Measurements from ENCODE around the gene GLI3.

GLI3 gene

GRCh38 chr7:42025635-42026375 lies 211.2 kb downstream of the GLI3 start:
- DNase-seq = no peak
- intact Hi-C loops (cut with DNase I) = no loop called here

- intact Hi-C loops (cut with DNase I) = no loop called here
- no peak for DNase-seq
Observed at GRCh38 chr7:42024537-42024936, 212.5 kb downstream of the GLI3 start.

GRCh38 chr7:42023262-42023661 lies 213.7 kb downstream of the GLI3 start:
- intact Hi-C loops (cut with DNase I) = no loop called here
- no peak for DNase-seq

- intact Hi-C loops (cut with DNase I) = no loop called here
Observed at GRCh38 chr7:42022791-42023190, 214.2 kb downstream of the GLI3 start.

DNA sequence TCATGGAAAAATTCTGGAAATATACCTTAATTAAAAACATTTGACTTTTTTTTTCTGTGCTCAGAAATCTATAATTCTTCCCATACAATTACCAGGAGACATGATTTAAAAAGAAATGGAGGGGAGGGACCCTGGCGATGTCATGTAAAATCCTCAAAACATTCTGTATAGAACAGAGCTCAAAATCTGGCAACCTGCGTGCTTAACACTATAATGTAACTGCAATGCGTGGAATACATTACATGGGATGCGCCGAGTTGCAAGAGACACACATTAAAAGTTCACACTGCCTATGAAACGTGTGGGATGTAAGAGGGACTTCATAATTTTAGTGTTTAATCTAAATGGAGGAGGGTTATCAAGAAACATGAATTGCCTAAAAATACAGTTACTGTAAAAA lies 215.0 kb downstream of the GLI3 start:
- intact Hi-C loops (cut with DNase I) = no loop called here
- DNase-seq = no peak

More at GRCh38 chr7:42022791-42023190, 214.2 kb downstream of the GLI3 start:
- no peak for DNase-seq

DNA sequence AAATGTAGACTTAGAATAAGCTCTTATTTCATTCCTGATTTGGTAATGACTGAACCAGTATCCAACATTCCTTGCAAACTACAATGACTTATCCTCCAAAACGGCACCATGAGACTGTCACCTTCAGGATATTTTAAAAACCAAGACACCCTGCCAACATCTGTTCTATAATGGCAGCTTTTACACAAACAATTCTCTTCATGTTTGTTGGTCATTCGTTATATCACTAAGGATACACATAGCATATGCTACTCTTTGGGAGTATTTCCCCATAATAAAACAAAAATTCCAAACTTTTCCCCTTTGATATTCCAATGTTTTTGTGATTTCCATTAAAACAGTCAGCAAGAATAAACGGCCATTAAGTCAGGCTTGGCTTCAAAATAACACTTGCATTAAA lies 215.4 kb downstream of the GLI3 start:
- intact Hi-C loops (cut with DNase I) = no loop called here
- no peak for DNase-seq

GRCh38 chr7:42020061-42020460 lies 216.9 kb downstream of the GLI3 start:
- intact Hi-C loops (cut with DNase I) = no loop called here
- no peak for DNase-seq

GRCh38 chr7:42017349-42017986 lies 219.5 kb downstream of the GLI3 start:
- no peak for DNase-seq
- intact Hi-C loops (cut with DNase I) = no loop called here

- intact Hi-C loops (cut with DNase I) = no loop called here
- no peak for DNase-seq
Observed at GRCh38 chr7:42016517-42016916, 220.5 kb downstream of the GLI3 start.

GRCh38 chr7:42014625-42015618 lies 222.1 kb downstream of the GLI3 start:
- DNase-seq = peak in 5 of 42 donors; percentile 21 to 45 (median 32)
- intact Hi-C loops (cut with DNase I) = no loop called here

DNA sequence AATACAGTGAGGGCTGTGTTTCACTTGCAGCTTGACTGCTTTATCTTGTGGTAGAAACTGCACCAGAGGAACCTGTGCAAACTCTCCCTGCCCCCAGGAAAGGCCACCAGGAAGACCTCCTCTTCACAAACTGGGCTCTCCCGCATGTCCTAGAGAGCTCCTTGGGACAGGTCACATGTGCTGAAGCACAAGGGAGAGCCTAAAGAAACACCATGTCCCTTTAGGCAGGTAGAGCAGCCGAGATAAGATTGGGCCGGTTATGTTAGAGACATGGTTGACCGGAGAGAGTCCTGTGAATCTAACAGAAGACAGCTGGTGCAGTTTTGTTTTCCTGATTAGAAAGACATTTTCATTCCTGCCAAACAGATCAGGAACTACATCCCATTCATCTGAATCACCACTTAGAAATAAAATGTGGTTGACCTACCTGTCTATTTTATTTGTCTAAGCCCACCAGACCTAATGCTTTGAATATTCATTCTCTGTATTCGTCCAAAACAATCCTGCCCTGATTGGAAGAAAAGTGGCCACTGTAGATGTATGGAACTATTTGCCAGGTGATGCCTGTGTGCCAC lies 224.1 kb downstream of the GLI3 start:
- DNase-seq = no peak
- intact Hi-C loops (cut with DNase I) = no loop called here

- no peak for DNase-seq
- intact Hi-C loops (cut with DNase I) = no loop called here
Observed at GRCh38 chr7:42012313-42012712, 224.7 kb downstream of the GLI3 start.

DNA sequence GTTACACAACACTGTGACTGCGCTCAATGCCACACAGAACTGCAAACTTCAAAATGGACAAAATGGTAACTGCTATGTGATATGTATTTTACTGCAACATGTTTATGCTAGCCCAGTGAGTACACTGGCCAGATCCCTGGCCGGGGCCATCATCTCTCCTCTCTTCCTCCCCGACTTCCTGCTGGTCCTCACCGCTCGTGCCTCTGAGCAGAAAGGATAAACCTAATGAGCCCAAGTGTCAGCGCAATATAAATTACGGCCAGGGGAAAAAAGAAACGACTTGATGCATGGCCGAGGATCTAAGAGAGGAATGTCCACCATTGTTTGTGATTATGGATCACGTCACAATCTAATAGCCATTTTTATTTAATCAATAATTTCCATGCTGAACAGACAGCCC lies 225.2 kb downstream of the GLI3 start:
- intact Hi-C loops (cut with DNase I) = no loop called here
- DNase-seq = no peak

DNA sequence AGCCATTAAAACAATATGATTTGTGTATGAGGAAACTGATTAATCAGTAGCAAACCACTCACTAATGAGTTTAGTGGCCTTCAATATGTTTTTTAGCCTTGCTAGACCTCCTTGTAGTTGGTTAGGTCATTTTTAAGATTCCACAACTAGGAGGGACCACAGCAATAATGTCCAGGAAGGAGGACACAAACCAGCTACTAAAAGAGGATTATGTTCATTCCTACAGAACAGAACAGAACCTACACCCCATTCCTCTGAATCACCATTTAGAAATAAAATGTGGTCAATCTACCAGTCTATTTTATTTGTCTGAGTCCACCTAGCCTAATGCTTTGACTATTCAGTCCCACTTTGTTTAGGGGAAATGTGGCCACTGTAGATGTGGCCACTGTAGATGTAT lies 226.3 kb downstream of the GLI3 start:
- intact Hi-C loops (cut with DNase I) = no loop called here
- DNase-seq = no peak

DNA sequence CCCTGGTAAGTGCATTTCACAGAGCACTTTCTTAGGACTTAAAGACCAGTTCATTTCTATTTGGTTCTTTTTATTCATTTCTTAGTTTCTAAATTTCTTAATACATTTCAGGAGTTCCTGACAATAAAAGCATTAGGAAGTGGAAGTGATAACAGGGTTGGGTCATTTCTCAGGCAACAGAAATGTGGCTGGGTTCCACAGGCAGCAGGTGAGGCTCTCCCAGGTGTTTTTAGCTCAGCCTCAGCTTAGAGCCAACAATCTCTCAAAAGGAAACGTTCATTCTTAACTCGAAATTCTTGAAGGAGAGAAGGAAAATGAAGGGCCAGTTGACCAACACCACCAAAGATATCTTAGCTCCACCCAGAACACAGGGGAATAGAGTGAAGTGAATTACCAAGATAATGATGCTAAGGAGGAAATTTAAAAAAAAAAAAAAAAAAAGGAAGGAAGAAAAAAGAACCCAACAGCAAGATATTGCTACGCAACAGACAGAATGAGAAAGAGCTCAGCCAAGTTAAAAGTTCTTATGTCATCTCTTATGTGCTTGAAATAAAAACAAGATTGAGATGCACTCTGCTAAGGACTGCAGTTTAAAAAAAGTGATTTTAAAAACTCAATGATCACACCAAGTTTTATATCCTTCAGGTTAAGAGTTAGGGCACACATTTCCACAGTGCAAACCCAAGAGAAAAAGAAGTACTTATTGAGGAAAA lies 230.1 kb downstream of the GLI3 start:
- DNase-seq = no peak
- intact Hi-C loops (cut with DNase I) = no loop called here

DNA sequence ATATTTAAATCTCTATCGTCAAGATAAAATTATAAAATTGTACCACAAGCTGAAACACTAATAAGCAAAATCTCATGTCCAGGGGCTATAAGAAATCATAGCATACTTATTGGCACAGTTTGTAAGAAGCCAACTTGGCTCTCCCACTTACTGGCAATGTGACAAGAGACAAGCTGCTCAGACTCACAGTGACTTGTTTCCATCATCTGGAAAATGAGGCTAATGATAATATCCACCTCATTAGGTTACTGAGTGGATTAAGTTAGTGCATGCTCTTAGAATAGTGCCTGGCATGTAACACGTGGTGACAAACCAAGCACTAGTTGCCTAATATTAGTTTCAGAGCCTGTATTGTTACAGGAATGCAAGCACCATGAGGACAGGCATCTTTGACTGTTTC lies 234.4 kb downstream of the GLI3 start:
- intact Hi-C loops (cut with DNase I) = no loop called here

DNA sequence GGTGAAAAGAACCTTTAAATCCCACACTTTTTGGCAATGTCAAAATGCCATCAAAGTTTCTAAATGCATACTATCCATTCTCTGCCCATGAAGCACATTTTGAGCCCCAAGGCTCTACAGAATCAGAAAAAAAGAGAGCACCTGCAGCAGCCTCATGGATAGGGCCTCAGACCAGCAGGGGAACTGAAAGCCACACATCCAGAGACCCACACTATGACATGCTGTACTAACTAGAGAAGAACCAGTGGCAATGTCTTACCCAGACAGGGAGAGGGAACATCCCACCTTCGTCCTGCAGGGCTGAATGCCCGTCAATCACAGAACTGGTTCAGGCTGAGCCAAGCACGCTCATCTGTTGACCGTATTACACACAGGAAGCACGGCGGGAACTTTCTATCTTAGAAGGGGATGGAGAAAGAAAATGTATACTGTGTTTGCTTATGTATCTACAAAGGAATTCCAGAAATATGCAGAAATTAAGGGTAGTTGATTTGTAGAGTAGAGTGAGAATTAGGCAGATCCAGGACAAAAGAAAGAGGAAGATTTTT lies 237.2 kb downstream of the GLI3 start:
- intact Hi-C loops (cut with DNase I) = no loop called here
- no peak for DNase-seq

More for the DNA sequence above, 234.4 kb downstream of the GLI3 start:
- no peak for DNase-seq

GRCh38 chr7:41998041-41998440 lies 239.0 kb downstream of the GLI3 start:
- intact Hi-C loops (cut with DNase I) = no loop called here
- DNase-seq = no peak

GRCh38 chr7:41997151-41997550 lies 239.9 kb downstream of the GLI3 start:
- DNase-seq = no peak
- intact Hi-C loops (cut with DNase I) = no loop called here

Data from head of caudate nucleus (tissue), 42 donors.